Measurements from ENCODE around the gene CS.

DNA sequence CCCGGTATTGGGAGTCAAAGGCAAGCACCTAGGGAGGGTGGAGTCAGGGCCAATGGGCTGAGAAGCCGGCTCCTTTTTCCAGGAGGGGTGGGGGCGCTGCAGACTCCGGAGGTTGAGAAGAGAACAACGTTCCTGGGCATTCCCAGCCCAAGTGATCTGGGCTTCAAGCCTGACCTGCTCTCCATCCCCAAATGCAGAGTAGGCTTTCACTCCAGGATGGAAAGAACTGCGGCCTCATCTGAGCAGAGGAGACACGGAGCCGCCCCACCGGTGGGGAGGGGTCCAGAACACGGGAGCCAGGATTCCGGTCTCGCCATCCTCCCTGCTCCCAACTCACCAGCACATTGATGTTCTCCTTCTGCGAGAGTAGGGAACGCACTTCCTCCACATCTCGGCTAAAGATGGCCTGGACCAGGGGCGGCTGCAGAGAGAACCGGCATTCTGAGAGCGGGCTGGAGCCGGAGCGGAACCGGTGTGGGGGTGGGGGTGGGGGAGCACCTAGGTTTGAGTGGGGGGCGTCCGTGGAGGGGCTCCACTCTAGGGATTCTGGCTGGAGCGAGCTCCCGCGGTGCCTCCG is 42.6 kb downstream of the CS start:
- TF ChIP-seq, protein P1, sequence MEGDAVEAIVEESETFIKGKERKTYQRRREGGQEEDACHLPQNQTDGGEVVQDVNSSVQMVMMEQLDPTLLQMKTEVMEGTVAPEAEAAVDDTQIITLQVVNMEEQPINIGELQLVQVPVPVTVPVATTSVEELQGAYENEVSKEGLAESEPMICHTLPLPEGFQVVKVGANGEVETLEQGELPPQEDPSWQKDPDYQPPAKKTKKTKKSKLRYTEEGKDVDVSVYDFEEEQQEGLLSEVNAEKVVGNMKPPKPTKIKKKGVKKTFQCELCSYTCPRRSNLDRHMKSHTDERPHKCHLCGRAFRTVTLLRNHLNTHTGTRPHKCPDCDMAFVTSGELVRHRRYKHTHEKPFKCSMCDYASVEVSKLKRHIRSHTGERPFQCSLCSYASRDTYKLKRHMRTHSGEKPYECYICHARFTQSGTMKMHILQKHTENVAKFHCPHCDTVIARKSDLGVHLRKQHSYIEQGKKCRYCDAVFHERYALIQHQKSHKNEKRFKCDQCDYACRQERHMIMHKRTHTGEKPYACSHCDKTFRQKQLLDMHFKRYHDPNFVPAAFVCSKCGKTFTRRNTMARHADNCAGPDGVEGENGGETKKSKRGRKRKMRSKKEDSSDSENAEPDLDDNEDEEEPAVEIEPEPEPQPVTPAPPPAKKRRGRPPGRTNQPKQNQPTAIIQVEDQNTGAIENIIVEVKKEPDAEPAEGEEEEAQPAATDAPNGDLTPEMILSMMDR (IDR thresholded peaks at IDR 0.05; ENCODE audit: low read depth, low read length): peak; percentile 7; the same call in 1 of the 2 replicates
- no peak for TF ChIP-seq EZH2phosphoT487 (IDR thresholded peaks at IDR 0.05; ENCODE audit: low read depth)

Measured in OCI-LY3 (cell line).